ENCODE results near the gene POU5F2. TPM values are rescaled to one million over a fixed set of nuclear protein-coding genes. Genes with fewer than 3 reads are reported as not detected.

Gene POU5F2
- total RNA-seq, 1 experiment from 2014 or later = 0.22 TPM

GRCh38 chr5:93723681-93724080 is 17.7 kb downstream of the POU5F2 start:
- H3K18ac ChIP-seq (ENCODE audit: insufficient read length, low read depth, low read length) = no peak overlapping the region
- H3K23me2 ChIP-seq (ENCODE audit: insufficient read length, low read depth, low read length, poor library complexity, severe bottlenecking) = no peaks in the 10 kb centered on the region
- no peak overlapping the region for H3T11ph ChIP-seq (ENCODE audit: low read length)
- no peak overlapping the region for H3K56ac ChIP-seq (ENCODE audit: insufficient read length, low read depth, low read length)
- H3K9ac ChIP-seq (ENCODE audit: extremely low read depth, insufficient read length, low read length) = no peak overlapping the region
- H3K4me3 Mint-ChIP-seq = no peak overlapping the region
- no peak overlapping the region for H2AFZ ChIP-seq (ENCODE audit: low read length)
- no peak overlapping the region for H3K4ac ChIP-seq (ENCODE audit: low read depth, low read length)
- no peaks in the 10 kb centered on the region for H3K36me3 Mint-ChIP-seq (ENCODE audit: insufficient read depth in 1 of 3, low read depth in 3 of 3)
- H2BK5ac ChIP-seq (ENCODE audit: insufficient read length, low read length) = no peak overlapping the region
- no peak overlapping the region for H4K91ac ChIP-seq (ENCODE audit: insufficient read length, low read depth, low read length)
- H3K23ac ChIP-seq (ENCODE audit: insufficient read length, low read depth, low read length) = no peak overlapping the region
- no peaks in the 10 kb centered on the region for H3K9me3 ChIP-seq (ENCODE audit: control insufficient read depth, low read depth, low read length)
- H3K4me1 ChIP-seq (ENCODE audit: insufficient read depth, low read length) = peaks cover 5% of the 10 kb centered on the region
- no peaks in the 10 kb centered on the region for H3K27me3 ChIP-seq (ENCODE audit: insufficient read depth, low read length)
- H3K14ac ChIP-seq (ENCODE audit: insufficient read depth, low read length) = no peak overlapping the region
- WGBS (ENCODE audit: extremely low coverage, insufficient read length, low lambda C conversion rate) = no CpG with 5 or more reads among the region's 4 CpGs
- no peaks in the 10 kb centered on the region for H3K79me2 ChIP-seq (ENCODE audit: insufficient read depth, low read length)
- no peak overlapping the region for H2BK20ac ChIP-seq (ENCODE audit: low read depth, low read length, poor library complexity, severe bottlenecking)
- no peak overlapping the region for H4K5ac ChIP-seq (ENCODE audit: insufficient read length, low read depth, low read length)
- no peak overlapping the region for H2BK120ac ChIP-seq (ENCODE audit: low read depth, low read length, poor library complexity, severe bottlenecking)
- H2AK5ac ChIP-seq (ENCODE audit: insufficient read length, low read length) = no peak overlapping the region
- no peak overlapping the region for H4K8ac ChIP-seq (replicated peaks; ENCODE audit: insufficient read length, low read depth, low read length)
- no peak for TF ChIP-seq CTCF (conservative IDR thresholded peaks at IDR 0.05)
- no peak overlapping the region for H3K4me2 ChIP-seq (ENCODE audit: insufficient read depth, insufficient read length, low read length)
- H3K4me1 Mint-ChIP-seq = peaks cover 14 to 37% of the 10 kb centered on the region in 2 experiments
- H2BK15ac ChIP-seq (ENCODE audit: low read depth, low read length) = no peak overlapping the region
- no peaks in the 10 kb centered on the region for H3K79me1 ChIP-seq (ENCODE audit: insufficient read depth, low read depth, low read length, poor library complexity, severe bottlenecking)
- H3K27ac Mint-ChIP-seq = no peak overlapping the region
- no peak overlapping the region for H2BK12ac ChIP-seq (ENCODE audit: insufficient read length, low read depth, low read length)
- no peaks in the 10 kb centered on the region for H3K9me3 Mint-ChIP-seq
- no peaks in the 10 kb centered on the region for H4K20me1 ChIP-seq (ENCODE audit: control insufficient read depth, insufficient read depth, insufficient read length)
- DNase-seq = no peak
- H3K27ac ChIP-seq (ENCODE audit: insufficient read length, low read depth, low read length) = no peak overlapping the region
- H3K27me3 Mint-ChIP-seq (ENCODE audit: low read depth) = no peaks in the 10 kb centered on the region

Measured in H9 (cell line).